ENCODE measurements around the gene CLCN5.

The CLCN5 gene

DNA sequence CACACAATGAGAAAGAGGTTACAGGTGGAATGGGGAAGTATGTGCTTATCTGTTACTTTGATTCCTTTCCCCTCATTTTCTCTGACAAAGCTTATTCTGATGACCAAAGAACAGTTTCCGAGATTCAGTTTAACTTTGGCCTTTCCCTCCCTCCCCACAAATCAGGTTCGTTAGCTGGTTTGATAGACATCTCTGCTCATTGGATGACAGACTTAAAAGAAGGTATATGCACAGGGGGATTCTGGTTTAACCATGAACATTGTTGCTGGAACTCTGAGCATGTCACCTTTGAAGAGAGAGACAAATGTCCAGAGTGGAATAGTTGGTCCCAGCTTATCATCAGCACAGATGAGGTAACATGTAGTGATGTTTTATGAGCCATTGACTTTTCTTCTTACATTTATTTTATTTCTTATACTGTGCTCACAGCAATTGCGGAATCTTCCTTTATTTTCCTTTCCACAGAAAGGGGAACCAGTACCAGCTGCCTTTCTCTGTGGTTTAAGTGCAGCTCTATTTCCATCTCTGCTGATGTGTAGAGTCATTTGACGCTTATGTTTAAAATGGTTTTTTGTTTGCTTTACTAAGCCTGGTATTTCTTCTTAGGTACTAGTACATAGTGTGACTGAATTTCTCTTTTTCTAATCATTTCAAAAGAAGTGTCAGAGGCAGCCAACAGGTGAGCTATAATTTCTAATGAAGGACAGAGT is 153.4 kb downstream of the CLCN5 start:
- DNase-seq (ENCODE audit: low spot score) = no peak

DNA sequence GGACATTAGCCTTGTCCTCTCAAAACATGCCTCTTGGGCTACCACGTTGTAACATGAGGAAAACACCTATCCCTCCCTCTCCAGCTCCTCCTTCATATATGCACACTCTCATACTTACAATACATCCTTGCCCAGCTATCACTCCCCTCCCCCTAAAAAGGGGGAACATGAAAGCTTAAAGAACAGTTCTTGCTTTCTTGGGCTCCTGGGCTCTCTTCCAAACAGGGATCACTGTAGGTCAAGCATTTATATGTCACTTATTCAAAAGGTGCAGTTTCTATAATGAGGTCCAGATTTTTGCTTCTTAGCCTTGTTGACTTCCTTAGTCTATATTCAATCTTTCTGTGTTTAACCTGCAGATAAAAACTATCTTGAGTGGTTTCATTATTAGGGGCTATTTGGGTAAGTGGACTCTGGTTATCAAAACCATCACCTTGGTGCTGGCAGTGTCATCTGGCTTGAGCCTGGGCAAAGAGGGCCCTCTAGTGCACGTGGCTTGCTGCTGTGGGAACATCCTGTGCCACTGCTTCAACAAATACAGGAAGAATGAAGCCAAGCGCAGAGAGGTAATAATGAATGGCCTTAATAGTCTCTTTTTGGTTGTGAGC is 159.0 kb downstream of the CLCN5 start:
- DNase-seq (ENCODE audit: low spot score) = no peak
- no peak for FAIRE-seq

More for the DNA sequence above, 153.4 kb downstream of the CLCN5 start:
- no peak for FAIRE-seq

- FAIRE-seq (no peak), DNase-seq (ENCODE audit: low spot score) (no peak)
Observed at GRCh38 chrX:50082741-50083140, 160.3 kb downstream of the CLCN5 start.

DNA sequence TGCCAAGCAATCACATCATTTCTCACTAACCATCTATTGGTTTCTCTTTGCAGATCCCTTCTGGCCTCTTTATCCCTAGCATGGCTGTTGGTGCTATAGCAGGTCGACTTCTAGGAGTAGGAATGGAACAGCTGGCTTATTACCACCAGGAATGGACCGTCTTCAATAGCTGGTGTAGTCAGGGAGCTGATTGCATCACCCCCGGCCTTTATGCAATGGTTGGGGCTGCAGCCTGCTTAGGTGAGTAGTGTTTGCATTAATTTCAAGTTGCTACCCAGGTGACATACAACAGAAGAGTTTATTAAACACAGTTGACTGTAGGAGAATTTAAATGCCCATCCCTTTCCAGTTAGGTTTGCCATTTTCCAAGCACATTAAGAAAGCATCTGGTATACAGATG is 166.2 kb downstream of the CLCN5 start:
- DNase-seq (ENCODE audit: low spot score) (no peak), FAIRE-seq (no peak)

GRCh38 chrX:50093625-50094024 is 171.2 kb downstream of the CLCN5 start:
- DNase-seq (ENCODE audit: low spot score) = peak; percentile 15
- peak; percentile 67 for FAIRE-seq

GRCh38 chrX:50097071-50097470 is 174.7 kb downstream of the CLCN5 start:
- no peak for FAIRE-seq
- DNase-seq (ENCODE audit: low spot score) = no peak

DNA sequence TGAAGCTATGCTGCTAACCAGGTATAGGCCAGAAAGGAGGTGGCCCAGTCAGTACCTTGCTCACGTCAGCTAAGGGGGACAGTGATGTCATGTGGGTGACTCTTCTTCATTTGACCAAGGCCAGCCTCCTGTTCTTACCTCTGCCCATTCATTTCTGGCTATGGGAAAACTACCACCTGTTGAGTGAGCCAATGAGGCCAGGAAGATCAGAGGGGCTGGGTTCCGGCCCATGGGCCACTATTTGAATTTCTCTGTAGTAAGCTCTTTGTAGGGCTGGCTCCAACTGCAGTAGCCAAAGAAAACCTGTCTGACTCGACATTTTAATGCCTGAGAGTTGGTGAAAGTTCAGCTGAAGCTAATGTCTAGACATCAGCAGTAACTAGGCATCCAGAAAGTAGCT is 175.8 kb downstream of the CLCN5 start:
- FAIRE-seq = no peak
- DNase-seq (ENCODE audit: low spot score) = no peak

DNA sequence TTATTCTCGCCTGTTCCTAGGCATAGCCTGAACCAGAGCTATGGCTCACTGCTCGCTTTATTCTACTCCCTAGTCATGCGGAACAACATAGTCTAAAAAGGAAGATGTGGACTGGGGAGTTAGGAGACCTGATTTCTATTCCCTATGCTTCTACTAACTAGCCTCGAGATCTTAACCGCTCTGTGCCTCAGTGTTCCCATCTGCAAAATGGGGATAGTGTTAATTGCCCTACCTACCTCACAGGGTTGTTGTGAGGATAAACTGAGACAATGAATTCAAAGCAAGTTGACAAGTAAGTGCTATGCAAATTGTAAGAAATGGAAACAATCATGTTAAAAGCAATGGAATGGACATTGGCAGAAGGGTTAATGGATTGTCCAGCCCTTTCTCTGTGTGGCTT is 176.4 kb downstream of the CLCN5 start:
- FAIRE-seq = no peak

DNA sequence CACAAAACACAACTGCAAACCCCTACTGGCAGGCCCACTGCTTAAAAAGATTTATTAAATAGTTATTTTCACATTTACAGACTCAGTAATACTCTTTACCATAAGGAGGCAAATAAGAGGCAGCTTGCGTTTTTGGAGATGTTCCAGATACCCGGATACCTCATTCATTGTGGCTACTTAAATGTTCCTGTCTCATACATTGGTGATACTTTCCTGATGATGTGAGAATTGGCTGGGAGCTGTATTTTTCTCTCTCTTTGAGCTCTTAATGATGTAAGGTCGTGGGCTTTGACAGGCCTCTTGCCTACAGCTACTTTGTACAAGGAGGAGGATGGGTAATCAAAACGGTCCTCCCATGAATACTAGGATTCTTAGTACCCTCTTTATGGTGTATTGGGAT is 176.9 kb downstream of the CLCN5 start:
- DNase-seq (ENCODE audit: low spot score) (no peak), FAIRE-seq (no peak)

More for the DNA sequence above, 176.4 kb downstream of the CLCN5 start:
- DNase-seq (ENCODE audit: low spot score) = no peak

GRCh38 chrX:50100188-50100587 is 177.8 kb downstream of the CLCN5 start:
- no peak for FAIRE-seq
- no peak for DNase-seq (ENCODE audit: low spot score)

DNA sequence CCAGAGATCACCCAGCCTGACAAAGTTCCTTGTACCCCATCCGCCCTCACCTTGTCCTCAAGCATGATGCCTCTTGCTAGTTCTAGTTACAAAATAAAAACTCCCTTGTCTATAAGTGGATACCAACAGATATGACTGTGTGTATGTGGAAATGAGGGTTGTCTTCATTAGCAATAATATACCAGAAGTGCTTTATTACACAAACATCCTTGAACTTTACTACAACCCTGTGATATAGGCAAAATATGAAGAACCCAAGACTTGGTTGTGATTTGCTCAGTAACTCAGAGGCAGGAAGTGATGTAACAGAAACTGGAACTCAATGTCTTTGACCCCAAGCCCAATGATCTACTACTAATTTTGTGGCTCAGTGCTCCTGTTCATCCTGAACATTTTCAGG is 180.8 kb downstream of the CLCN5 start:
- no peak for DNase-seq (ENCODE audit: low spot score)
- FAIRE-seq = no peak

- FAIRE-seq = no peak
- DNase-seq (ENCODE audit: low spot score) = no peak
Observed at GRCh38 chrX:50103866-50104566, 181.6 kb downstream of the CLCN5 start.

DNA sequence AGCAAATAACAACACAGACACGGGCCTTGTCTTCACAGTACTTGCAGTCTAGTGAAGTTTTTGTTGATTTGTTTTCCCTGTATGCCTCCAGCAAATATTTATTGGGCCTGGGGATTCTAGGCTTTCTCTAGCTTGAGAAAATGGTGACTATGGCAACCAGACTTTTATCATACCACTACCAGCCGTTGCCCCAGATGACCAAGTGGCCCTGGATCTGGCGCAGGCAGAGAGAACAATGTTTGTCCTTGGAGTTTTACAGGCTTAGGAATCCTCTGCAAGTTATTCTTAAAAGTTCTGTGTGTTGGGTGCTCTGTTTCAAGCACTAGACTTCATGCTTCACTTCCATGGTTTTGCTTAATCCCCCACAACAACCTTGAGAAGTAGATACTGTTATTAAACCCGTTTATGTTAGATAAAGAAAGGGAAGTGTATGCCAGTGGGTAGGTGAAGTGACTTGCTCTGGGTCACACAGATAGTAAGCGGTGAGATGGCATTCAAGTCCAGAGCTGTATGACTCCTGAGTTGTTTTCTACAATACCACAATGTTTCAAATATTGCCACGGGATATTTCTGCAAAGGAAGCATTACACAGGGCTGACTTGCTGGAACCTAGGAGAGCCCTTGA is 183.8 kb downstream of the CLCN5 start:
- FAIRE-seq = no peak

GRCh38 chrX:50107470-50107869 is 185.1 kb downstream of the CLCN5 start:
- DNase-seq (ENCODE audit: low spot score) (no peak), FAIRE-seq (no peak)

More for the DNA sequence above, 183.8 kb downstream of the CLCN5 start:
- no peak for DNase-seq (ENCODE audit: low spot score)

- DNase-seq (ENCODE audit: low spot score) (no peak), FAIRE-seq (no peak)
Observed at GRCh38 chrX:50108264-50108663, 185.9 kb downstream of the CLCN5 start.

DNA sequence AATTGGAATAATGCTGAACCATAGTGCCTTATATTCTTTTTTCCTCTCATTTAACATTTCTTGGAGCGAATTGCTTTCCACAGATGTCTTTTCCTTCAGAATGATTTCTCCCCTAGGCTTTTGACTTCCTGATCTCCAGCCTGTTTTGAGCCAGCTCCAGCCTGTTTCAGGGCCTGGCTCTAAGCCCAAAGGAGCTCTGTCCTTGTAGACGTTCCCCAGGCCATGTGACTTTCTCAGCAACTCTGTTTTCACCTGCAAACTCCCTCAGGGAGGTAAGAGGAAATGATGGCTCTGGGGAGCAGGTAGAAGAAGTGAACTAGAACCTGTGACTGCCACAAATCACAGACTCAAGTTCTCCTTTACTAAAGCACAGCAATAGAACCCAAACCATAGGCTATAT is 189.3 kb downstream of the CLCN5 start:
- DNase-seq (ENCODE audit: low spot score) (no peak), FAIRE-seq (no peak)

DNA sequence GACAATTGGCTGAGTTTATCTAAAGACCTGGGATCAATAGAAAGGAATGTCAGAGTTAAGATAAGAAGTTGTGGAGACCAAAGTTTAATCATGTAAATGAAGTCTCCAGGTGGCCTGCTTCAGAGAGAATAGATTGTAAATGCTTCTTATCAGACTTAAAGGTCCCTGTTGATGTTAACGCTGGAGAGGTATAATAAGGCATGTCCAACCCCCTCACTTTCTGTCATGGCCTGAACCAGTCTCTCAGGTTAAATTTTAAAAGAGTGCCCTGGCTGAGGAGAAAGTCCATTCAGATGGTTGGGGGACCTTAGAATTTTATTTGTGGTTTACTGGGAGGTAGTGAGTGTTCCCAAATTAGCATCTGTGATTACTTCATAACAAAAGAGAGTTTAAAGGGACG is 191.7 kb downstream of the CLCN5 start:
- FAIRE-seq (no peak), DNase-seq (ENCODE audit: low spot score) (no peak)

GRCh38 chrX:50115973-50116372 is 193.6 kb downstream of the CLCN5 start:
- DNase-seq (ENCODE audit: low spot score) (no peak), FAIRE-seq (no peak)

DNA sequence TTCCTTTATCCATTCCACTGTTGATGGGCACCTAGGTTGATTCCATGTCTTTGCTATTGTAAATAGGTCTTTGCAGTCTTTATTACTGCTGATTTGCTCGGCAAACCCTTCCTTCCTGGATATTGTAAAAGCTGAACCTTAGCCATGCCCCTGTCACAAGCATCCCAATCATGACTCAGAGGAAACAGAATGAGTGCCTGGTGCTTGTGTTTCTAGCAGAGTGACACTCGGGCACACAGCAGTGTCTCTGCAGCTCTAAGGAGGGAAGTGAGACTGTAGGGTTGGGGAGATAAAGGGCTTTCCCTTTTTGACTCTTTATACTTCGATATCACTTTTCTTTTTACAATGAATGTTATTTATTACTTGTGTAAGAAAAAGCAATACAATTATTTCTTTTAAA is 195.1 kb downstream of the CLCN5 start:
- FAIRE-seq = no peak
- DNase-seq (ENCODE audit: low spot score) = no peak

DNA sequence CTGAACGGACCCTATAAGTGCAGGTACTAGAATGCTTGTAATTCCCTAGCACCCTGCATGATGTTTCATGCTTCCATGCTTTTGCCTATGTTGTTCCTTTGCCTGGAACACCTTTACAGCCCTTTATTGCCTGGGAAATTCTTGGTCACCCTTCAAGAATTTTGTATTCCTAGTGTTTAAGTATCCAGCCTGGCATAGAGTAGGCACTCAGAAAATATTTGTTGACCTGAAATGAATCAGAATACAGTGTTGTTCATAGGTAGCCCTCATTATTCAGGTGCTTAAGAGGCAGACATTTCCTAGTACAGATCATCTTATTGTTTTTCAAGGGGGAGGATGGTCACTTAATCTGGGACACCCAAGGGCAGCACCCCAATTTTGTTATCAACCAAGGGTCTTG is 203.1 kb downstream of the CLCN5 start:
- FAIRE-seq = no peak
- no peak for DNase-seq (ENCODE audit: low spot score)

DNA sequence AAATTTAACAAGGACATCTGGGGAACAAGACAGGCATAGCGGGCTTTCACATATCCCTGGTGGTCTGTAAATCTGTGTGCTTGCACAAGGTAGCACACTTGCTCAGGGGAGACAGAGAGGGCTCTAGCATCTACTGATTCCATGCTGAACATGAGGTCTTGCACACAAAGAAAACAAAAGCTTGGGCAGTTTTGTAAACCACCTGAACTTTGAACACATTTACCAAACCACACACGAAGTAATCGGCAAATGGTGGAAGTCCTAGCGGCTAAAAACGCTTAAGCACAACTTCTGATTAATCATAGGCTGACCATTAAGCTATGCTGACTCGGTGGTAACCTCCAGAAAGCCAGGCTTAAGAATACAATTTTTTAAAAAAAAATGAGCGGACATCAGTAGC is 225.6 kb downstream of the CLCN5 start:
- DNase-seq (ENCODE audit: low spot score) = no peak
- FAIRE-seq = no peak
